Subcutaneous abdominal adipose tissue (tissue), 5 donors: ENCODE measurements around the gene TRIO.
A peak's percentile ranks its signal among the peaks of the same experiment; 100 is the strongest.

Experiments used
- H3K27ac ChIP-seq: one replicate; pipeline ENCODE4 v1.7.0; 2013; ENCODE audit warnings: low read depth, mild to moderate bottlenecking, inconsistent platforms, low read length, moderate library complexity
- H3K27me3 ChIP-seq, 5 donors: one replicate each; pipeline ENCODE4 v1.7.0; 2013; ENCODE audit warnings: low read length in 5 of 5, inconsistent platforms in 1 of 5; ENCODE audit not compliant: control insufficient read depth in 5 of 5, insufficient read depth in 4 of 5
- H3K36me3 ChIP-seq, 5 donors: one replicate each; pipeline ENCODE4 v1.7.0; 2013; ENCODE audit warnings: low read length in 5 of 5; ENCODE audit not compliant: control insufficient read depth in 5 of 5, insufficient read depth in 5 of 5
- H3K4me1 ChIP-seq, 5 donors: one replicate each; pipeline ENCODE4 v1.7.0; 2013; ENCODE audit warnings: low read length in 5 of 5, mild to moderate bottlenecking in 3 of 5, moderate library complexity in 1 of 5; ENCODE audit not compliant: control insufficient read depth in 5 of 5, insufficient read depth in 5 of 5
- H3K4me3 ChIP-seq, 5 donors: one replicate each; pipeline ENCODE4 v1.7.0; 2013; ENCODE audit warnings: low read length in 5 of 5, low read depth in 1 of 5
- H3K9ac ChIP-seq, 5 donors: one replicate each; pipeline ENCODE4 v1.7.0; 2013; ENCODE audit warnings: low read length in 5 of 5, mild to moderate bottlenecking in 4 of 5, moderate library complexity in 3 of 5
- H3K9me3 ChIP-seq, 5 donors: one replicate each; pipeline ENCODE4 v1.7.0; 2013; ENCODE audit warnings: low read length in 5 of 5; ENCODE audit not compliant: control insufficient read depth in 5 of 5
- donor health status: healthy.
- donor health status: healthy.
- donor health status: healthy.
- donor health status: healthy.
- donor health status: healthy.

Gene TRIO

DNA sequence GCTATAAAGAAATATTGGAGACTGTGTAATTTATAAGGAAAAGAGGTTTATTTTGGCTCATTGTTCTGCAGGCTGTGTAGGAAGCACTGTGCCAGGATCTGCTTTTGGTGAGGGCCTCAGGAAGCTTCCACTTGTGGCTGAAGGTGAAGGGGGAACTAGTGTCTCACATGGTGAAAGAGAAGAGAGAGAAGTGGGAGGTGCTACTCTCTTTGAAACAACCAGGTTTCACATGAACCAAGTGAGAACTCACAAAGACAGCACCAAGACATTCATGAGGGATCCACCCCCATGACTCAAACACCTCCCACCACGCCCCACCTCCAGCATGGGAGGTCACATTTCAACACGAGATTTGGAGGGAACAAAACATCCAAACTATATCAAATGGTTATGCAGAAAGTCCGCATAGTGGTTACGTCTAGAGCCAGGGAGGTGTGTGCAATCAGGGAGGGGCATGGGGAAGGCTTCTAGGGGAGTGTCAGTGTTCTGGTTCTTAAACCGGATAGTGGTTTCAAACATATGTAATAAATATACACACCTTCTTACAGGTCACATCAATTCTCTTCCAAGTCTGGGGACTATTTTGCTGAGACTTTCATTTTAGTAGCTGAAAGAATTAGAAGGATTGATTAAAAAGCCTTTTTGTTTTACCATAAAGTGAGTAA is 113.0 kb downstream of the TRIO start:
- no peaks in the 10 kb centered on the region for H3K36me3 ChIP-seq
- no peaks in the 10 kb centered on the region for H3K27me3 ChIP-seq
- H3K27ac ChIP-seq, result no peak overlapping the region
- H3K9ac ChIP-seq, result no peak overlapping the region
- H3K9me3 ChIP-seq, result peaks cover 0 to 6% (median 0%) of the 10 kb centered on the region in 5 donors
- peaks cover 2 to 59% (median 32%) of the 10 kb centered on the region in 5 donors for H3K4me1 ChIP-seq
- no peak overlapping the region for H3K4me3 ChIP-seq

DNA sequence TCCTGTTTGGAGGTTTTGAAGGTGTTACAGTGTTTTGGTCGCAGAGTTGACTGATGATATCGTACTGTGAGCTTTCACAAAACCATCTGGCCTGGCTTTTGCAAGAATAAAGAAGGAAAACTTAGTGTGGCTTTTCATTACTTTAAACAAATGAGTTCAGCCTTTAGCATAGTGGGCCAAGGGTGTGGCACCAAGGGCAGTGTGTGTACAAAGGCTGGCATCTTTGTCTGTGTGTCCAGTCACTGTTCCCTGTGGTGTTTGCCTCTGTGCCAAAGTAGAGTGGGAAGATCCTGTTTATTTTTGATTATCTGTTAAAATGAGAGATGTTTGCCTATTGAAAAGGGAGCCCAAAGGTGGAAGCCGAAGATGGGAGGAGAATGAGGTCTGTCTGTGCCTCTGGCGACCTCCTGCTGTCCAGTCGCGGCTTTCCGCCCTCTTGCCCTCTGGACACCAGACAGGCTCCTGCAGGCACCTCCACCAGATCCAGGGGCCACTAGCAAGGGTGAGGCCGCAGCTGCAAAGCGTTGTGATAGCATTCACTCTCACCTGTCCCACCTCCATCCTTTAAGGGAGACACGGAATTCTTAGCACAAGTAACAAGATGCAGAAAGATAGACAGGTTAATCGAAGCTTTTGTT is 113.7 kb downstream of the TRIO start:
- Histone ChIP-seq H3K9ac (no peak overlapping the region), H3K27me3 (no peaks in the 10 kb centered on the region), H3K36me3 (no peaks in the 10 kb centered on the region), H3K27ac (no peak overlapping the region), H3K4me3 (no peak overlapping the region), H3K9me3 (peaks cover 0 to 6% (median 0%) of the 10 kb centered on the region in 5 donors), H3K4me1 (peaks cover 2 to 52% (median 30%) of the 10 kb centered on the region in 5 donors)

DNA sequence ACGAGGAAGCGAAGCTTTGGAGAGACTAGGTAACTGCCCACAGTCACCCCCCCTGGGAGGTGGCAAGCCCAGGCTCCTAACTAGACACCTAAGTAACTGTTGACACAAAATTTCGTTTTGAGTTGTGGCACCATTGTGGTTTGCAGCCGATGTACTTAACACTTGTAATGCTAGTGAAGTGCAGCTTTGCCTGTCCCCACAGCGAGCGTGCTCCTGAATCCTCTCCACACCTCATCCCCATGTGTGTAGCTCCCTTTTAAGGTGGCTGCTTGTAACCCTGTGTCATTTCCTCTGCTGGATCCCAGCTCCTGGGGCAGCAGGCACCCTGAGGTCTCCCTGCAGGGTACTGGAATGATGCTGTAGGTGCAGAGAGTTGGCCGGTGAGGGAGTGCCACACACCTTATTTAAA is 114.9 kb downstream of the TRIO start:
- peaks cover 2 to 43% (median 30%) of the 10 kb centered on the region in 5 donors for H3K4me1 ChIP-seq
- no peaks in the 10 kb centered on the region for H3K36me3 ChIP-seq
- no peak overlapping the region for H3K9ac ChIP-seq
- H3K27ac ChIP-seq, result no peak overlapping the region
- H3K9me3 ChIP-seq, result peaks cover 0 to 6% (median 0%) of the 10 kb centered on the region in 5 donors
- no peak overlapping the region for H3K4me3 ChIP-seq
- H3K27me3 ChIP-seq, result no peaks in the 10 kb centered on the region

GRCh38 chr5:14258840-14259239 is 115.7 kb downstream of the TRIO start:
- Histone ChIP-seq H3K9ac (peak overlapping the region in 2 of 5 donors; percentile 37 to 50), H3K4me3 (peak overlapping the region in 2 of 5 donors; percentile 16 to 36), H3K27ac (no peak overlapping the region), H3K4me1 (peaks cover 2 to 40% (median 30%) of the 10 kb centered on the region in 5 donors), H3K27me3 (no peaks in the 10 kb centered on the region), H3K9me3 (peaks cover 0 to 6% (median 0%) of the 10 kb centered on the region in 5 donors), H3K36me3 (no peaks in the 10 kb centered on the region)

GRCh38 chr5:14260637-14261036 is 117.5 kb downstream of the TRIO start:
- Histone ChIP-seq H3K27me3 (no peaks in the 10 kb centered on the region), H3K4me1 (peaks cover 2 to 38% (median 34%) of the 10 kb centered on the region in 5 donors), H3K36me3 (no peaks in the 10 kb centered on the region), H3K9ac (no peak overlapping the region), H3K4me3 (no peak overlapping the region), H3K9me3 (peaks cover 0 to 6% (median 0%) of the 10 kb centered on the region in 5 donors), H3K27ac (no peak overlapping the region)

GRCh38 chr5:14261235-14261634 is 118.1 kb downstream of the TRIO start:
- H3K27me3 ChIP-seq, result no peaks in the 10 kb centered on the region
- H3K4me1 ChIP-seq, result peaks cover 2 to 38% (median 34%) of the 10 kb centered on the region in 5 donors
- no peaks in the 10 kb centered on the region for H3K36me3 ChIP-seq
- no peak overlapping the region for H3K9ac ChIP-seq
- no peak overlapping the region for H3K27ac ChIP-seq
- H3K4me3 ChIP-seq, result no peak overlapping the region
- H3K9me3 ChIP-seq, result peaks cover 0 to 1% (median 0%) of the 10 kb centered on the region in 5 donors

- Histone ChIP-seq H3K36me3 (no peaks in the 10 kb centered on the region), H3K27me3 (no peaks in the 10 kb centered on the region), H3K9ac (no peak overlapping the region), H3K4me1 (peaks cover 2 to 32% (median 28%) of the 10 kb centered on the region in 5 donors), H3K4me3 (no peak overlapping the region), H3K27ac (no peak overlapping the region), H3K9me3 (no peaks in the 10 kb centered on the region)
Observed at GRCh38 chr5:14261856-14262611, 118.9 kb downstream of the TRIO start.

- Histone ChIP-seq H3K27ac (no peak overlapping the region), H3K9ac (no peak overlapping the region), H3K4me1 (peaks cover 2 to 27% (median 24%) of the 10 kb centered on the region in 5 donors), H3K36me3 (no peaks in the 10 kb centered on the region), H3K4me3 (no peak overlapping the region), H3K9me3 (no peaks in the 10 kb centered on the region), H3K27me3 (no peaks in the 10 kb centered on the region)
Observed at GRCh38 chr5:14263113-14263512, 120.0 kb downstream of the TRIO start.

- no peaks in the 10 kb centered on the region for H3K36me3 ChIP-seq
- H3K27me3 ChIP-seq, result no peaks in the 10 kb centered on the region
- no peak overlapping the region for H3K27ac ChIP-seq
- no peaks in the 10 kb centered on the region for H3K9me3 ChIP-seq
- H3K4me1 ChIP-seq, result peaks cover 5 to 29% (median 24%) of the 10 kb centered on the region in 5 donors
- no peak overlapping the region for H3K9ac ChIP-seq
- no peak overlapping the region for H3K4me3 ChIP-seq
Observed at GRCh38 chr5:14263699-14264098, 120.6 kb downstream of the TRIO start.
